Amniotic epithelial cell (primary cell): Measurements from ENCODE around the gene CACFD1.

Source experiments
- DNase-seq: peaks from one replicate; pipeline ENCODE4 v3.0.0-alpha.2; 2010; ENCODE audit warnings: low read depth

CACFD1 gene

DNA sequence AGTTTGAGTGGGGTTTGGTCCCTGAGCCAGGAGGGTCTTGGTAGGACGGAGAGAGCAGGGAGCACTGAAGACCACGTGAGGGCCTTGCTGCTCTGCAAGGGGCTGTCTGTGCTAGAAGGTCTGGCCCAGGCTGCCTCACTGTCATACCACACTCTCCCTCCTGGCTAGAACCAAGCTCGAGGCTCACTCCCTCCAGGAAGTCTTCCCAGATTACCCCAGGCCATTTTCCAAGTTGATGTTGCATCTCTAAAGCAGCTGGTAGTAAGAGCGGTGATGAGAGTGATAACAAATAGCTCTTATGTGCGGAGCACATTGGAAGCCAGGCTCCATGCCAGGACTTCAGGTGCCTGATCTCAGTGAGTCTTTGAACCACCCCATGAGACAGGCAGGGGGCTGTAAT lies 58.4 kb downstream of the CACFD1 start:
- no peak for DNase-seq

- DNase-seq, result no peak
Measured at GRCh38 chr9:133518706-133519449, 59.1 kb downstream of the CACFD1 start.

- peak; percentile 23 for DNase-seq
Measured at GRCh38 chr9:133519693-133520092, 59.9 kb downstream of the CACFD1 start.

DNA sequence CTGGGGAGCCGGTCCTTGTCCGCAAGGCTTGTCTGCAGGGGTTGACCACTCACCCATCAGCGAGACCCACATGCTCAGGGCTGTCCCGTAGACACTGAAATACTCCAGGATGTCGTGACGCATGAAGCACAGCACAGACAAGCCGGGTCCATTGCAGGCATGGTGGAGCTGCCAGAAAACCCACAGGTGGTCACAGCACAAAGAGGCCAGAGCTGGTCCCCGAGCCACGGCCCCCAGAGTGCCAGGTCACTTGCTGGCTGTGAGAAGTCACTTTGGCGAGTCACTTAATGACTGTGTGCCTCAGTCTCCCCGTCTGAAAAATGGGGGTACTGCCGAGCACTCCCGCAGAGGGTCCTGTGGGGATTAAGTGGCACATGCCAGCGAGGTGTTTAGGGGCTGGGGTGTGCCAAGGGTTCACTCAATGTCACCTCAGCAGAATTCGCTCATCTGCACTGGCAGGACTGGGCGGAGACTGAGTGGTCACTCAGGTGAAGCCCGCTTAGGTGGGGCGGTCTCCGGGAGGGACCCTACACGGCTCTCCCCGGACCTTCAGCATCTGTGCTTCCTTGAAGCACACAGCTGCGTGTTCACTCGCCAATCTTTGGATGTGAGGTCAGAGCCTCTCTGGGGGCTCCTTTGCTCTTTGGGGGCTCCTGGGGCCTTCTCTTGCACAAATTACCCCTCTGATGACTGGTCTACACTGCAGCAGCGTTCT lies 60.5 kb downstream of the CACFD1 start:
- no peak for DNase-seq
